K562 (cell line): ENCODE data around the gene MFSD12. TPM values are rescaled to one million over a fixed set of nuclear protein-coding genes. Genes with fewer than 3 reads are reported as not detected.
A peak's percentile ranks its signal among the peaks of the same experiment; 100 is the strongest.

ENCODE experiments used
- ASH1L ChIP-seq: fragments of 450-650 bp; IDR thresholded peaks from 2 replicates; pipeline ENCODE4 v1.6.1; 2018; ENCODE audit warnings: borderline replicate concordance, mild to moderate bottlenecking, low read depth; ENCODE audit not compliant: partially characterized antibody
- DPF2 ChIP-seq: fragments of 450-650 bp; IDR thresholded peaks from 2 replicates; pipeline ENCODE4 v1.6.1; 2016
- ETV5 ChIP-seq: sonication (generic); formaldehyde crosslinking; IDR thresholded peaks from 2 replicates; pipeline ENCODE4 v1.4.0; 2020; ENCODE audit warnings: low read depth, mild to moderate bottlenecking, missing genetic modification reagents
- HLTF ChIP-seq: fragments of 450-650 bp; IDR thresholded peaks from 2 replicates; pipeline ENCODE4 v1.6.1; 2016
- RBM34 ChIP-seq: fragments of 200-400 bp; formaldehyde crosslinking; IDR thresholded peaks from 2 replicates; pipeline ENCODE4 v1.6.1; 2018; ENCODE audit warnings: low read length, borderline replicate concordance; ENCODE audit not compliant: insufficient read depth
- SIX5 ChIP-seq, 2 experiments: IDR thresholded peaks; 2 replicates each; pipeline ENCODE4 v1.6.1; 2011; ENCODE audit warnings: low read length in 2 of 2, borderline replicate concordance in 1 of 2, low read depth in 1 of 2, mild to moderate bottlenecking in 1 of 2, moderate library complexity in 1 of 2; ENCODE audit not compliant: insufficient read depth in 1 of 2
- TEAD2 ChIP-seq: fragments of 450-650 bp; IDR thresholded peaks from 2 replicates; pipeline ENCODE4 v1.6.1; 2016; ENCODE audit warnings: missing genetic modification characterization, control low read depth, missing compliant biosample characterization
- TFE3 ChIP-seq: fragments of 450-650 bp; formaldehyde crosslinking; IDR thresholded peaks from 2 replicates; pipeline ENCODE4 v1.4.0; 2020; ENCODE audit warnings: mild to moderate bottlenecking, mixed read lengths
- USF1 ChIP-seq: sonication (generic); formaldehyde crosslinking; IDR thresholded peaks from 2 replicates; pipeline ENCODE4 v1.9.0; 2022; ENCODE audit warnings: mild to moderate bottlenecking, missing genetic modification reagents
- ZBTB2 ChIP-seq: fragments of 450-650 bp; IDR thresholded peaks from 2 replicates; pipeline ENCODE4 v1.6.1; 2016; ENCODE audit warnings: antibody characterized with exemption
- ZBTB49 ChIP-seq: sonication (generic); formaldehyde crosslinking; IDR thresholded peaks from 2 replicates; pipeline ENCODE4 v1.8.0; 2022; ENCODE audit warnings: missing genetic modification reagents, mild to moderate bottlenecking, borderline replicate concordance
- ZFP36 ChIP-seq: fragments of 150-350 bp; IDR thresholded peaks from 2 replicates; pipeline ENCODE4 v1.6.1; 2018; ENCODE audit warnings: low read length, low read depth; ENCODE audit not compliant: partially characterized antibody
- ZHX1 ChIP-seq: fragments of 150-350 bp; conservative IDR thresholded peaks from 2 replicates; pipeline ENCODE4 v1.6.1; 2014; ENCODE audit warnings: low read length
- ZKSCAN3 ChIP-seq: fragments of 250-450 bp; sonication (Bioruptor Pico); IDR thresholded peaks from 2 replicates; pipeline ENCODE4 v1.4.0; 2020
- polyA plus RNA-seq, 8 experiments: library from polyadenylated mRNA; depleted of rRNA in 4 of 8; stranded (reverse) in 5 of 8; unstranded in 3 of 8; fragments of >200 nt; fragmentation: Nextera tagmentation in 2 of 8; fragmentation: Illumina TruSeq in 1 of 8; extraction: Ambion mirVana in 2 of 8; extraction: Trizol in 1 of 8; gene quantifications; 2 replicates each; pipeline versions ENCODE4 v1.2.1 to v1.2.3, GENCODE V29; 2011 to 2014; ENCODE audit warnings: inconsistent platforms in 1 of 8, missing spikeins in 1 of 8
- total RNA-seq, 7 experiments: library from RNA; depleted of rRNA in 6 of 7; stranded (reverse); fragments of >200 nt in 6 of 7; fragmentation: Illumina TruSeq in 2 of 7; extraction: Trizol in 2 of 7; gene quantifications; 2 replicates each; pipeline versions ENCODE4 v1.2.1 to v1.2.3, GENCODE V29; 2011 to 2021; ENCODE audit warnings: low replicate concordance in 1 of 7
- TF ChIP-seq, protein P1 (sequence below): fragments of 250-450 bp; sonication (Bioruptor Pico); IDR thresholded peaks from 2 replicates; pipeline ENCODE4 v1.5.0; 2021; ENCODE audit warnings: mild to moderate bottlenecking, borderline replicate concordance

The MFSD12 gene
- total and polyA plus RNA-seq, 9 of the 15 experiments (the other 6 are each of a cell fraction or from before 2014, with no cell fraction given), result 0.69 to 112 (median 31.8) TPM

- TF ChIP-seq ZHX1 (no peak), SIX5 (IDR thresholded peaks at IDR 0.05; ENCODE audit: borderline replicate concordance in 1 of 2, insufficient read depth in 1 of 2, low read depth in 1 of 2, low read length in 2 of 2) (no peak), TEAD2 (tag) (no peak), ZBTB2 (peak; percentile 96), ETV5 (CRISPR knock-in tag) (peak; percentile 94), ASH1L (peak; percentile 67), TFE3 (no peak), ZBTB49 (no peak), ZKSCAN3 (CRISPR knock-in tag) (no peak), HLTF (no peak), DPF2 (peak; percentile 52), ZFP36 (no peak), USF1 (CRISPR knock-in tag) (peak; percentile 6; the same call in 1 of the 2 replicates), RBM34 (no peak)
- TF ChIP-seq, protein P1, sequence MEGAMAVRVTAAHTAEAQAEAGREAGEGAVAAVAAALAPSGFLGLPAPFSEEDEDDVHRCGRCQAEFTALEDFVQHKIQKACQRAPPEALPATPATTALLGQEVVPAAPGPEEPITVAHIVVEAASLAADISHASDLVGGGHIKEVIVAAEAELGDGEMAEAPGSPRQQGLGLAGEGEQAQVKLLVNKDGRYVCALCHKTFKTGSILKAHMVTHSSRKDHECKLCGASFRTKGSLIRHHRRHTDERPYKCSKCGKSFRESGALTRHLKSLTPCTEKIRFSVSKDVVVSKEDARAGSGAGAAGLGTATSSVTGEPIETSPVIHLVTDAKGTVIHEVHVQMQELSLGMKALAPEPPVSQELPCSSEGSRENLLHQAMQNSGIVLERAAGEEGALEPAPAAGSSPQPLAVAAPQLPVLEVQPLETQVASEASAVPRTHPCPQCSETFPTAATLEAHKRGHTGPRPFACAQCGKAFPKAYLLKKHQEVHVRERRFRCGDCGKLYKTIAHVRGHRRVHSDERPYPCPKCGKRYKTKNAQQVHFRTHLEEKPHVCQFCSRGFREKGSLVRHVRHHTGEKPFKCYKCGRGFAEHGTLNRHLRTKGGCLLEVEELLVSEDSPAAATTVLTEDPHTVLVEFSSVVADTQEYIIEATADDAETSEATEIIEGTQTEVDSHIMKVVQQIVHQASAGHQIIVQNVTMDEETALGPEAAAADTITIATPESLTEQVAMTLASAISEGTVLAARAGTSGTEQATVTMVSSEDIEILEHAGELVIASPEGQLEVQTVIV (CRISPR knock-in tag), result no peak
Measured at GRCh38 chr19:3505598-3506383, 51.6 kb downstream of the MFSD12 start, which contains the start of gene FZR1 (continued).
